HL-60 (cell line): ENCODE data around the gene SORCS2.

ENCODE experiments used
- GABPA ChIP-seq: IDR thresholded peaks from 2 replicates; pipeline ENCODE4 v1.6.1; 2012; ENCODE audit warnings: low read depth
- POLR2AphosphoS5 ChIP-seq: IDR thresholded peaks from 2 replicates; pipeline ENCODE4 v1.6.1; 2012; ENCODE audit warnings: low read depth
- REST ChIP-seq: IDR thresholded peaks from 2 replicates; pipeline ENCODE4 v1.6.1; 2012; ENCODE audit warnings: low read depth; ENCODE audit not compliant: insufficient replicate concordance
- TF ChIP-seq, protein P1 (sequence below): IDR thresholded peaks from one replicate; pipeline ENCODE4 v1.5.1; 2011; ENCODE audit warnings: low read length, control low read depth, inconsistent platforms; ENCODE audit not compliant: insufficient read depth

GRCh38 chr4:7737752-7738457 is 545.6 kb downstream of the SORCS2 start:
- TF ChIP-seq, protein P1, sequence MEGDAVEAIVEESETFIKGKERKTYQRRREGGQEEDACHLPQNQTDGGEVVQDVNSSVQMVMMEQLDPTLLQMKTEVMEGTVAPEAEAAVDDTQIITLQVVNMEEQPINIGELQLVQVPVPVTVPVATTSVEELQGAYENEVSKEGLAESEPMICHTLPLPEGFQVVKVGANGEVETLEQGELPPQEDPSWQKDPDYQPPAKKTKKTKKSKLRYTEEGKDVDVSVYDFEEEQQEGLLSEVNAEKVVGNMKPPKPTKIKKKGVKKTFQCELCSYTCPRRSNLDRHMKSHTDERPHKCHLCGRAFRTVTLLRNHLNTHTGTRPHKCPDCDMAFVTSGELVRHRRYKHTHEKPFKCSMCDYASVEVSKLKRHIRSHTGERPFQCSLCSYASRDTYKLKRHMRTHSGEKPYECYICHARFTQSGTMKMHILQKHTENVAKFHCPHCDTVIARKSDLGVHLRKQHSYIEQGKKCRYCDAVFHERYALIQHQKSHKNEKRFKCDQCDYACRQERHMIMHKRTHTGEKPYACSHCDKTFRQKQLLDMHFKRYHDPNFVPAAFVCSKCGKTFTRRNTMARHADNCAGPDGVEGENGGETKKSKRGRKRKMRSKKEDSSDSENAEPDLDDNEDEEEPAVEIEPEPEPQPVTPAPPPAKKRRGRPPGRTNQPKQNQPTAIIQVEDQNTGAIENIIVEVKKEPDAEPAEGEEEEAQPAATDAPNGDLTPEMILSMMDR, result no peak
- no peak for TF ChIP-seq GABPA
- TF ChIP-seq REST, result no peak
- no peak for TF ChIP-seq POLR2AphosphoS5
